HG03558 (cell line): Measurements from ENCODE around the gene SUPT4H1.
A peak's percentile ranks its signal among the peaks of the same experiment; 100 is the strongest.
"Not testable (repeated sequence)": the region's sequence is repeated elsewhere in the genome, so short reads cannot be mapped to it uniquely, and the experiment has no call there.

Experiments
- ATAC-seq: cut with Tn5 transposase; IDR thresholded peaks from one replicate; pipeline ENCODE4 v1.9.1; 2021; ENCODE audit warnings: moderate number of reproducible peaks; ENCODE audit not compliant: unreplicated experiment; ENCODE audit errors: extremely low read depth

The SUPT4H1 gene

GRCh38 chr17:58351831-58352595 is at the start of gene SUPT4H1:
Gene SUPT4H1, minus strand, starts transcription at chr17:58352201. Its CDS starts 66 bp downstream, at chr17:58352135.
- ATAC-seq, result peak; percentile 87

GRCh38 chr17:58401287-58401686 is 49.3 kb upstream of the SUPT4H1 start:
- ATAC-seq, result no peak

GRCh38 chr17:58400826-58401225 is 48.8 kb upstream of the SUPT4H1 start:
- ATAC-seq, result no peak

GRCh38 chr17:58399974-58400373 is 48.0 kb upstream of the SUPT4H1 start:
- no peak for ATAC-seq

- no peak for ATAC-seq
These were observed 46.7 kb upstream of the SUPT4H1 start for GRCh38 chr17:58398574-58399266.

GRCh38 chr17:58397421-58397820 is 45.4 kb upstream of the SUPT4H1 start:
- not testable (repeated sequence) for ATAC-seq

GRCh38 chr17:58396173-58396572 is 44.2 kb upstream of the SUPT4H1 start:
- no peak for ATAC-seq

- ATAC-seq, result no peak
These were observed 42.7 kb upstream of the SUPT4H1 start for GRCh38 chr17:58394534-58395223.

GRCh38 chr17:58391302-58391984 is 39.4 kb upstream of the SUPT4H1 start:
- no peak for ATAC-seq

- no peak for ATAC-seq
These were observed 38.9 kb upstream of the SUPT4H1 start for GRCh38 chr17:58390884-58391283.

- ATAC-seq, result no peak
These were observed 36.5 kb upstream of the SUPT4H1 start for GRCh38 chr17:58388302-58389190.

- ATAC-seq, result no peak
These were observed 35.8 kb upstream of the SUPT4H1 start for GRCh38 chr17:58387834-58388233.

GRCh38 chr17:58386708-58387107 is 34.7 kb upstream of the SUPT4H1 start:
- no peak for ATAC-seq

- ATAC-seq, result no peak
These were observed 33.4 kb upstream of the SUPT4H1 start for GRCh38 chr17:58385359-58385899.

- no peak for ATAC-seq
These were observed 32.9 kb upstream of the SUPT4H1 start for GRCh38 chr17:58384897-58385296.

- ATAC-seq, result no peak
These were observed 32.0 kb upstream of the SUPT4H1 start for GRCh38 chr17:58383892-58384462.

GRCh38 chr17:58382872-58383242 is 30.9 kb upstream of the SUPT4H1 start:
- no peak for ATAC-seq

GRCh38 chr17:58382108-58382871 is 30.3 kb upstream of the SUPT4H1 start:
- no peak for ATAC-seq
